Islet precursor cell (in vitro differentiated cells): ENCODE measurements around the gene RSL24D1.

Source experiments
- DNase-seq: peaks from one replicate; pipeline ENCODE4 v3.0.0-alpha.2; 2018

RSL24D1 gene

GRCh38 chr15:55196458-55197361 lies at the start of gene RSL24D1:
RSL24D1 (minus strand) TSS chr15:55196941; CDS start chr15:55196890, 51 bp downstream.
- DNase-seq = peak; percentile 99

GRCh38 chr15:55245059-55245458 lies 48.3 kb upstream of the RSL24D1 start:
- DNase-seq = no peak

- no peak for DNase-seq
Observed at GRCh38 chr15:55241891-55242290, 45.1 kb upstream of the RSL24D1 start.

GRCh38 chr15:55241186-55241585 lies 44.4 kb upstream of the RSL24D1 start:
- no peak for DNase-seq

GRCh38 chr15:55240125-55240760 lies 43.5 kb upstream of the RSL24D1 start:
- DNase-seq = no peak

GRCh38 chr15:55239440-55240124 lies 42.8 kb upstream of the RSL24D1 start:
- DNase-seq = no peak

- no peak for DNase-seq
Observed at GRCh38 chr15:55238877-55239276, 42.1 kb upstream of the RSL24D1 start.

- no peak for DNase-seq
Observed at GRCh38 chr15:55237219-55238130, 40.7 kb upstream of the RSL24D1 start.

GRCh38 chr15:55235546-55236036 lies 38.9 kb upstream of the RSL24D1 start:
- no peak for DNase-seq

- no peak for DNase-seq
Observed at GRCh38 chr15:55234800-55235104, 38.0 kb upstream of the RSL24D1 start.

- no peak for DNase-seq
Observed at GRCh38 chr15:55234104-55234799, 37.5 kb upstream of the RSL24D1 start.

GRCh38 chr15:55231455-55231854 lies 34.7 kb upstream of the RSL24D1 start:
- no peak for DNase-seq

GRCh38 chr15:55230953-55231352 lies 34.2 kb upstream of the RSL24D1 start:
- DNase-seq = no peak

GRCh38 chr15:55230051-55230670 lies 33.4 kb upstream of the RSL24D1 start:
- DNase-seq = no peak

- DNase-seq = peak; percentile 55
Observed at GRCh38 chr15:55226127-55226526, 29.4 kb upstream of the RSL24D1 start.

GRCh38 chr15:55224892-55225291 lies 28.2 kb upstream of the RSL24D1 start:
- no peak for DNase-seq

- no peak for DNase-seq
Observed at GRCh38 chr15:55222588-55222987, 25.8 kb upstream of the RSL24D1 start.

- peak; percentile 57 for DNase-seq
Observed at GRCh38 chr15:55221090-55222011, 24.6 kb upstream of the RSL24D1 start.

- DNase-seq = no peak
Observed at GRCh38 chr15:55220606-55221005, 23.9 kb upstream of the RSL24D1 start.

- no peak for DNase-seq
Observed at GRCh38 chr15:55218056-55218455, 21.3 kb upstream of the RSL24D1 start.
